ENCODE data around the gene CTNNA3.

Gene CTNNA3

DNA sequence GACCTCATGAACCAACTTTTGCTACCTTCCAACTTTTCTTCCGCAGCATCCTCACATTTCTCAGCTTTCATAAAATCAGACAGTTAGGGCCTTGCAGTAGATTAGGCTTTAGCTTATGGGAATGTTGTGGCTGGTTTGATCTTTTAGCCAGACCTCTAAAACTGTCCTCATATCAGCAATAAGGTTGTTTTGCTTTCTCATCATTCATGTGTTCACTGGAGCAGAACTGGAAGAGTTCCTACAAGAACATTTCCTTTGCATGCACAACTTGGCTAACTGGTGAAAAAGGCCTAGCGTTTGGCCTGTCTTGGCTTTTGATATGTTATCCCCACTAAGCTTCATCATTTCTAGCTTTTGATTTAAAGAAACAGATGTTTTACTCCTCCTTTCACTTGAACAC, 900.1 kb downstream of the CTNNA3 start:
- DNase-seq, result no peak

DNA sequence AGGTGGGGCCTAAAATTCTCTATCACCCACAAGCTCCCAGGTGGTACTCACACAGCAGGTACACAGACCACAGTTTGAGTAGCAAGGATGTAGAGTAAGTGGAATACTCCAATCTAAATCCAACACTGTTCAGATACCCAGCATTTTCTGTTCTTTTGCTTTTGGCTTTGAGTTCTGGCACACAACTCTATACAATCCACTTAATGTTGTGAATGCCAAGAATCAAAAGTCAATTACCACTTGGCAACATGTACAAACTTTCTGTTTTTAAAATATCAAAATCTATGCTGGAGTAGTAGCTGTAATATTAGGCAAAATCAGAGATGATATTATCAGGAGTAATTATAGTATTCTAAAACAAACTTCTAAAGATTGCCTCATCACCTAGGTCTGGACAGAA, 903.6 kb downstream of the CTNNA3 start:
- DNase-seq, result no peak

DNA sequence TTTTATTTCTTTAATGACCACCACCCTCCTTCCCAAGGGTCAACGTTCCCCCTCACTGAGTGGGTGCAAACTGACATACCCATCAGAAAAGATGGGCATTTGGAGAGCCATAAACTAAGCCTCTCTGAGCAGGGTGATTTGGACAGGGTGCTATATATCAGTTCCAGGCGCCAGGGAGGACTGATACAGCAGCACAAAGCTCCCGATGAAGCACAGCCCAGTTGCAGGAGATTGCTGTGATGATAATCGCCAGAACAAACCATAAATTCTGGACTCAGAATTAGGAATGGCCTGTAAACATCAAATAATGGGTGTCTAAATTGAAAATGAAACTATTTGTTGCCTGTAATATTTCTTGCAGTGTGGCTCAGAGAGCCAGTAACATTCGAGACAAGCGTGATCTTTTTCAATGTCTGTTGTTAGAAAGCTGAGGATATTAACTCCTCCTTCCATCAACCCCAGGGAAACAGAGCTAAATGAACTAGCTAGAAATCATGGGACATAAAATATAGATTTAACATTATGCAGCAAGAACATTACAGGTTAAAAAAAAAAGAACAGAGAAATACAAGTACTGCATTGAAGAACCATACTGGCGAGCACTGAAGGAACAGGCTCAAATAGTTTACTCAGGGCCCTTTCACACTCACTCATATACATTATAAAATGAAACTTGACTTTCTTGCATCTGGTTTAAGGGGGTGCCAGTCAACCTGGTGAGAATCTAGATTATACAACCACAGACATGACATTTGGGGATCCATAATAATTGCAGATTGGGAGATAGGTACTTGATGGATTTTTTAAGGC, 907.6 kb downstream of the CTNNA3 start:
- DNase-seq, result no peak

DNA sequence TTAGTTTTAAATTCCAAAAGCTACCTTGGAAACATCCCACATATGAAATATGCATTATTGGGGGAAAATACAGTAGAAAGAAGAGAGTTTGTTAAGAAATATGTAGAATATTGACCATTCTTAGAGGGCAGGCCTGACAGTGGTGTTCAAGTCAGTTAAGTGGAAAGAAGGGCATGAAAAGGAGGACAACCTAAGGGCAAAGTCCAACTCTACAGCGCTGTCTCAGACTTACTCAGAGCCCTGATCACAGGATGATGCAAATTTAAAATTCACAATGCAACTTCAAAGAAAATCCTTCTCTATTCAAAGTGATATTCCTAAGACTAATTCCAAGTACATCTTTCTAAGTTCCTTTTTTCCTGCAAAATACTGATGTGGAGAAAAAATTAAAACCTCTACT, 909.3 kb downstream of the CTNNA3 start:
- DNase-seq, result no peak

DNA sequence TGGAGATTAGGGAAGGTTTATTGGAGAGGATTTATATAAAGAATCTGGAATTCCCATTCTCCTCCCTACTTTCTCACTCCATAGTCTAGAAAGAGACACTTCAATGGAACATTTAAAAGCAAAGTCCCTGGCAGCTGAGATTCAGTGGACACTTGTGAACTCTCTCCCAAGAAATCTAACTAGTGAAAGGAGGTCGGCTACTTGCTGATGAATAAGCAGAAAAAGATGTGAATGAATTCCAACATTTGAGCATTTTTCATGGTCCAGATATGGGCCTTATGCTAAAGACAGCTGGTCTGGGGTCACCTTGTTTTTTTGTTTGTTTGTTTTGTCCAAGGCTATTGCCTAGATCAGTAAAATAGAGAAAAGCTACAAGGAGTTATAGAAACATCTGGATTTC, 911.2 kb downstream of the CTNNA3 start:
- no peak for DNase-seq

DNA sequence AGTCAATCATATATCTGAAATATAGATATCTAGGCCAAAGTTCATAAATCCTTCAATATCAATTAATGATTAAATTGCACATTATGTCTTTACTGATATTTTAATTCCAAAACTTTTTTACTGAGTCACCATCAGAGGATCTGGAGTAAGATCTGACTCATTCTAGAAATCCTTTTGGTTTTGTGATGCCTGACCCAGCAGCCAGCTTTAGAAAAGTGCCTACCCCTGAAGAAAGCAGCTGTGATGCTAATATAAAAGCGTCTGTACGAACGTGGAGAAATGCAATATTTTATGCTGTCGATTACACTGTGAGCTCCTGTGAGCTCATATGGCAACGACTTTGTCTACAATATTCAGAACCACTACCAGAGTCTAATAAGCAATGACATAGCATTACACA, 912.7 kb downstream of the CTNNA3 start:
- DNase-seq, result no peak

DNA sequence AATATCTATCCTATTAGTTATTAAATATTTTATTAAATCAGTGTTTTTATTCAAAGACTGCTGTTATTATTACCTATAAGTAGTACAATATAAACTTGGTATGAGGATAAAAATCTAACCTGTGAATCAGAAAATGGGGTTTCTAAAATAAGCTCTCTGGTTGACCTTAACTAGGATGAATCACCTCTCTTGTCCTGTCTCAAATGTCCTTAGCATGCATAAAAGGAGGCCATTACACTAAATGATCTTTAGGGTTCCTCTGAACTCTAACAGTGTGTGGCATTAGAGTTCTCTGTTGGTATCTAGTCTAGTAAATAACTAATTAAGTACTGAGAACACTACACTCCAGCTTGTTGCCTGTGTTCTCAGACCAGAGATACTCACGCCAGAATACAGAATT, 913.2 kb downstream of the CTNNA3 start:
- no peak for DNase-seq

DNA sequence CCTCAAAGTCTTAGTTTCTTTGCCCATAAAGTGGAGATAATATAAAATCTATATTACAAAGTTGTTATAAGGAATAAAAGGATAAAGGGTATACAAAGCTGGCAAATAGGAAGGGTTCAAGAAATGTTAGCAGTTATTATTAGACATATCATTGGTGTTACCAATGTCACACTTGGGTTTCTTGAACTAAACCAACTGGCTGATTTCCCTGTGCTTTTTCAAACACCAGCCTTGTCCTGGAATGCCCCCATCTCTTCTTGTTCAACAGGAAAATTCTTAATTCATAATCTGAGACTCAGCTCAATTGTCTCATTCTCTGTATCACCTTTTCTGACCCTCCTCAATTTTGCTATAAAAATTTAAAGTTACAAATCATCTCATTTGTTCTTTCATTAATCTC, 913.9 kb downstream of the CTNNA3 start:
- no peak for DNase-seq

DNA sequence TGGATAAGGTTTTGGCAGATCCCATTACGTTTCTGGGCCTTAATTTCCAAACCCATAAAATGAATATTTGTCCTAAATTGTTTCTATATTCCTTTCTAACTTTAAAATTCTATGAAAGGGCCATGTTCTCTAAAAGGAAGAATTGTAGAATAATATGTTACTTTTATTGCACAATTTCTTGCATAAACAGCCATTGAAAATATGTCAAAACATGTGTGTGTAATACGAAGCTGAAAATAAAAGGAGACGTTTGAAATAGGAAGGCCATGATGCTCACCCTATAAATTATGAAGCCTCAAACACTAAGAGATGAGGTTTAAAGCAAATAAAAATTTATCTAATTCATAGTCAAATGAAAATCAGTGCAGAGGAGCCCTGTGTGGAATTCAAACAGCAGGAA, 915.2 kb downstream of the CTNNA3 start:
- no peak for DNase-seq

DNA sequence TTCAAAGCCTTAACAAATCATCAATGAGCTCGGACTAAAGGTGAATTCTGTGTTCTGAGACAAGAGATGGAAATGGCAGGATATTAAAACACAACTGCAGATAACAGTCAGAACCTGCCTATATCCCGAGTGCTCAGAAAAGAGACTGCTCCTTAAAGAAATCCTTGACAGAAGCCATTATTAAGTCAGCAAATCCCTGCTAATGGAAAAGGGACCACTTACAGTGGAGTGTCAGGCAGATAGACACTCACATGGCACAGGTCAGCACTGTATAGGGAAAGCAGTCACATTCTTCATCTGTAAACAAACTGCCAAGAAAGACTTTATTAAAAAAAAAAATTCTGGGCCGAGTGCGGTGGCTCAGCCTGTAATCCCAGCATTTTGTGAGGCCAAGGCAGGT, 917.6 kb downstream of the CTNNA3 start:
- no peak for DNase-seq

DNA sequence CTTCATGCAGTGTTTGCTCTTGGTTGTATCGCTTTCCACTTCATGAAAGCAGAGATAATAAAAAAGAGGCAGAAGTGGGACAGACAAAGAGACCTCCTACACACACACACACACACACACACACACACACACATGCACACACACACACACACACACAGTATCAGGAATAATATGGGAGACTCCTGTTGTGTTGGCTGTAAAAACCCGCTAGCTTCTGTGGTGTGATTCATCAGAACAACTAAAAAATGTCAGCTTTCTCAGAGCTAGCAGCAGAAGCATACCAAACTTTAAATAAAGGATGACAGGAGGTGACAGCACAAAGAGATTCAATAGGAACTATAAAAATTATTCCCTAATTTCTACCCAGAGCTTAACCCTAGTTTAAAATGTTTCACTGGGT, 918.3 kb downstream of the CTNNA3 start:
- no peak for DNase-seq

DNA sequence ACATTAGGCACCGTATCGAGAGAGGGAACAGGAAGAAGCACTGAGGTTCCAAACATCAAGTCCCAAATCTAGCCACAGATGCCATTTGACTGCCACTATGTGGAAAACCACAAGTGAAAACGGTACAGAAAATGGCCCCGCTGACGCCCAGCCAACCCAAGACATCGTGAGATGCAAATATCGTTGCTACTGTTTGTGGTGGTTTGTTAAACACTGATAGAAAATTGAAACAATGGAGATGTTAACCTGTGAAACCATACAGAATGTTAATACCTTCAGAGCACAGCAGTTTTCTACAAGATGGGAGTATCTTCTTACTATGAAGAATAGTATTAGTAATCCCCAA, 922.5 kb downstream of the CTNNA3 start:
- DNase-seq, result no peak

DNA sequence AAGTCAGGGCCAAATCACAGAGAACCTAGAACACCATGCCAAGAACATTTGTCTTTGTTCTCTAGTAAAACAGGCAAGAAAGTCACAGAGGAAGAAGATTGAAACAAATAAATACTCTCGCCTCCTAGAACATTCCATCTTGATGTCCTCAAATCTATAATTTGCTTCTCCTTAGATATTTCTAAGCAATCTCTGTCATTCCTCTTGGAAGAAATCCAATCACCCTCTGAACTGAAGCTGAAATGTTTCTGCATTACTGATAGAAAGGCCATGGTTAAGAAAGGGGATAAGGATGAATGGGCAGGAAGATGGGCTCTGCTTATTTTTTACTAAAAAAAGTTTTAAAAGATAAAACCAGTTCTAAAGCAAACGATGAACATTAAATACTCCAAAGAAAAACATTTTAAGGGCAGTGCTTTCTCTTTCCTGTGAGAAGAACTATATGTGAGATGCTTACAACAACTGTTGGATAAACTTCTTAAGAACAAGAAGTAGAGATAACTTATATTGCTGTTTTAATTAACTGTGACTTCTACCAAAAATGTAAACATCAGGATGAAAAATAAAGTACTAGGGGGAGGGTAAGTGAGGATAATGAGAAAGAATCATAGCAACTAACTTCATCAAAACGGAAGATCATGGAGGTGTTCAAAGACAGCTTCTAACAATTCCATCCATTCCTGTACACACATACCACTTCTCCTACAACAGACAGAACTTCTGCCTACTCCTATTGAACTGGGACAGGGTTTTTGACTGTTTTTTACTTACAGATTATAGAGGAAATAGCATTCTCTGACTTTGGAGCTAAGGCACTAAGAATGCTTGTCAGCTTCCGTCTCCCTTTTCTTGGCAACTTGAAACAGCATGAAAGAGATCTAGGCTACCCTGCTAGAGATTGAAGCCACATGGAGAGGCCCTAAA, 923.2 kb downstream of the CTNNA3 start:
- DNase-seq, result no peak

DNA sequence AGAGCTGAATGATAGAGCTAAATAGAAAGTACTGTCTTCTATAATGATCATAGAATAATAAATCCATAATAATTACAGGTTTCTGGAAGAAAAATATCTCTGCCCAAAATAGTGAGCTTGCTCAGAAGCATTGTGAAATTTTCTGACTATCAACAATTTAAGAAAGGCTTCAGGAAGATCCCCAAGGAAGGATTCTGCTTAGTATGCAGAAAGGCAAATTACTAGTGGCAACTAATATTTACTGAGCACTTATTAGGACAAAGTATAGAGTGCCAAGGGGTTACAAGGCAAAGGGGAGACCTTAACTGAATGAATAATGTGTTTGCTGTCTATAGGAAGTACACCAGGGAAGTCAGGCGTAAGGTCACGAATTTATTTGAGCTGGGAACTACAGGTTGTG, 928.3 kb downstream of the CTNNA3 start:
- no peak for DNase-seq

DNA sequence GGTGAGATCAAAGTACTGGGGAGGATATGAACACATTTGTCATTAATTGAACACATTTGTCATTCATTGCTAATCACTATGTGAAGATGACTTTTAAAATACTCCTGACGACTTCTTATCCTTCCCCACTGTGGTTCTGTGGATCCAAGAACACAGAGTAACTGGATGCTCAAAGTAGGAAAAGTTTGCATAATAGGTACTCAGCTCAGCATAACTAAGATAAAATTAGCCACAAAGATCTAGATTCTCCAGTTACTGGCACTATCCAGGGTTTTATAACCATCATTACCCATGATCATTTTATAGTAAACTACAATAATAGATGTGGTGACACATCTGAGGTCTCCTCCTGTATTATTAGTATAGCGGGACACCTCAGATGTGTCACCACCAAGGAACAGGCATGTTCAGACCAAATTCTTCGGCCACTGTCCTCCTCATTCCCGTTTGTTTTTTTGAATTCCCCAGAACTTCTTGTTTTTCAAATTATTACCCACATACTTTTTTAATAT, 933.7 kb downstream of the CTNNA3 start:
- DNase-seq, result no peak

DNA sequence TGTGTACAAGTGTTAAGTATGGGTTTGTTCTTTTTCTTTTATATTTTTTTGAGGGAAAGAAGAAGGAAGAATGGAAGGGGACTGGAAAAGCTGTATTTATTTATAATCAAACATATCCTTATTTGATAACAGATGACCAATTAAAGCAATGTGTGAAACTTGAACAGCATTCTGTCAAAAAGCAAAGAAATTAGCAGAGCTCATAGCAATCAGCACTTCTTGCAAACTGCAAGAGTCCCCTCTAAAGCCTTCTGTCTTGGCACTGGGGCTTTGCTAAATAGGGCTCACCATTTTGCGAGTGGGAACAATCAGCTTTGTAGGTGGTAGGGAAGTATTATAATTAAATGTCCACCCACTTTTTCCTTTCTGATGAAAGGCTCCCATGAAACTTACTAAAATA, 935.1 kb downstream of the CTNNA3 start:
- DNase-seq, result no peak

DNA sequence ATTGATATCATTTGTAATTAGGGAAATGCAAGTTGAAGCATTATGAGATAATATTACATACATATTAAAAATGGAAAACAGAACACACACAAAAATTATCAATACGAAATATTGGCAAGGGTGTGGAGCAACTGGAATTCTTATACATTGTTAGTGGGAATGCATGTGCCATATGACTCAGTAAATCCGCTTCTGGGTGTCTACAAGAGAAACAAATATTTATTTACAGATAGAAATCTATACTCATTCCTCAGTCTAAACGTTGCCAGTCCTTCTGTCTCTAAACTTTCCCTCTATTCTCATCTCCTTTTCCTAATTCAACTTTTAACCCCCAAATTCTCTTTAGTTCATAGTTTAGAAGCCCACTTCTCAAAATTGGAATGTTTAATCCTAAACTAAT, 940.5 kb downstream of the CTNNA3 start:
- no peak for DNase-seq

DNA sequence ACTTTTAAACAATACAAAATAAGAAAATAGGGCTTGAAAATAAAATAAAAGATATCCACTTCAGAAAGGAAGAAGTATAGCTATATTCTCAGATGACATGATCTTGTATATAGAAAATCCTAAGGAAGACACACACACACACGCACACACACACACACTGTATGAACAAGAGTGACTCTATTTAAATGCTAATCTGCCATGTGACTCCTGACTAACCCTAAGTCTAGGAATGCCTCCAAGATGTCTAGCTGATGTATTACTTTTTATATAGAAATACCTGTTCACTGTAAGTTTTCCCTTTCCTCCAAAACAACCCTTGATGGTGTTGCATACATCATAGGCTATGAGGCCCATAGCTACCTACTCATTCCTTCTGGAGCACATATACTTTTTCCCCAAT, 943.3 kb downstream of the CTNNA3 start:
- no peak for DNase-seq

DNA sequence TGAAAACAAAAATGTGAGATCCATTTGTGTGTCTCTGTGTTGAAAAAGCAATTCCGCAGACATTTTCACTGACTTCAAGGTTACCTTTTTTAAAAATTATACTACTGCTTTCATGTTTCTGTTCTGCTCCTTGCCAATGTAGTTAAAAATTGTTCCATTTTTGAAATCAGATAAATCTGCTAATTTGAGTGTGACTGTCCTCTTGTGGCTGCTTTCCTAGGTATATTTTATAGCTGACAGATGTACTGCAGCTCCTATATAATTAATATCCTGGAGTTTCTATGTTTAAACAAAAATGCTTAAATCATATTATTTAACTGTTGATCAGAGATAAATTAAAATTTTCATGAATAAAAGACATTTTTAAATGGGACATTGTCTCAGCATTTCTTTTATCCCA, 947.8 kb downstream of the CTNNA3 start:
- DNase-seq, result no peak

DNA sequence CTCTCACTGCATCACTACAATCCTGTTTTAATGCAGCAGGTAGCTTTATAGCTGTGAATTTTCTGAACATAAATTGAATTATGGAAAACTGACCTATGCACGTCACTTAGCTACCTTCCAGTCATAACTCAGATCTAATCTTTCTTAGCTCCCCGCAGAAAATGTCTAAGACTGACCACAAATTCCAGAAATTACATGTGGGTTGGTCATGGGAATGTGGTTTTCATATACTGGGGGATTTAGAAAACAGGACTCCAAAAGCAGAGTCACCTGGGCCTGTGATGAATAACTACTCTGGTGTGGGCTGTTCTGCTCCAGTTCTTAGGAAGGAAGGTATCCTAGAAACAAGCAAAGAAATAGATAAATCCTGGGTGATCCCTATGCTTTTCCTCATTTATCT, 948.5 kb downstream of the CTNNA3 start:
- no peak for DNase-seq

DNA sequence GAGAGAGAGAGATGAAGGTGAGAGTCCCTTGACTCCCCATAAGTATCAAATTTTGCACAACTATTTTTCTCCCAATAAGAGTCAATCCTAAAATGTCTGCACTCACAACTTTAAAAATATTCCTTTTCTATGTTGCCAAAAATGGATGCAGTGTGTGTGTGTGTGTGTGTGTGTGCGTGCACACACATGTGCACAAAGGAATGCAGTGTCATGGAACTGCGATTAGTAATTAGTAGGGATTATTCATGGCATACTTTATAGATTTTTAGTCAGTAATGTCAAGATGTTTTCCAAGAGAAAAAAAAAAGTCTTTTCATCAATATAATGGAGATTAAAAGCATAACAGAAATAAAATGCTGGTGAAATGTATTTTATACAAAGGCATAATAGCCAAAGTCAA, 949.3 kb downstream of the CTNNA3 start:
- no peak for DNase-seq

DNA sequence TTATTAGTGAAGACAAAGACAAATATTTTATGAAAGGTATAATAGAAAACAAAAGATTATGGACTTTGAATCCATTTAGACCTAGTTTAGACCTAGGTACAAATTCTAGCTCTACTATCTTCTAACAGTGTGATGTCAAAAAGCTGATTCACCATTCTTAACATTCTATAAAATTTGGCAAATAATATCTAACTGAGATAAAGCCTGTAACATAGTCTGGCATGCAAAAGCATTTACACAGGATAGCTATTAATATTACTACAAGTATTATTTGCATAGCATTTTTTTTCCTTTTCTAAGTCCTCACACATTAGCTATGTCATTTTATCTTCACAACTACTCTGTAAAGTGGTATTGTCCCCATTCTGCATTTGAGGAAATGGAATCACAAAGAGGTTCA, 949.7 kb downstream of the CTNNA3 start:
- no peak for DNase-seq

DNA sequence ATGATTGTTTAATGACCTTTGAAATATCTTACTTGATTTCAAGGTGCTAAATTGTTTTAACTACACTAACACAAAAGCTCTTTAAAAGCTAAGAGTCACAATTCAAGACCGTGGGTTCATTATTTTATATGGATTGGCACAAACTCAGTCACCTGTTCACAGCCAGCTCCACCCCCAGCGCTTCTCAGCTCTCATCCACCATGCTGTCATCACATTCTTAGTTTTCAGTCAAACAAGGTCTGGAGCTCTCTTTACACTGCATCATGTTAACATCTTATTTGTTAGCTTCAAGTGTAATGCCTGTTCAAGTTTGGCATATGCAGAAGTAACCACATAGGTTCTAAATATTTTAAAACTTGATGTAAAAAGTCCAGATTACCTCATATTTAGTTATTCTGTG, 951.1 kb downstream of the CTNNA3 start:
- DNase-seq, result no peak

DNA sequence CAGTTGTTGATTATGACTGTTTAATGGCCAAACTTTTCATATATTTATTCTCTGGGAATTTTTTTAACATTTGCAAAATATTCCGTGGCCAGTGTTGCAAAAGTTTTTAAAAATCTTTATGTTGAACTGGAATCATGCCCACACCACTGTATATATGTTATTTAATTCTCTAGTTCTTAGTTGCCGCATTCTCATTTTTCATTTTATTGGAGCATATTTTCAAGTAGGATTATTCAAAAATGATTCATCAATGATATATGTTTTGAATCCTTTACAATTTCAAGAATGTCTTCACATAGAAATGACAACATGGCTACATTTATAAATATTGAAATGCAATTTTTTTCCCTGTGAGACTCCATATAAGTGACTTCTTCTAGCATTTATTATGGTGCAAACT, 958.8 kb downstream of the CTNNA3 start:
- DNase-seq, result no peak
